ENCODE measurements around the gene ASTN2.

DNA sequence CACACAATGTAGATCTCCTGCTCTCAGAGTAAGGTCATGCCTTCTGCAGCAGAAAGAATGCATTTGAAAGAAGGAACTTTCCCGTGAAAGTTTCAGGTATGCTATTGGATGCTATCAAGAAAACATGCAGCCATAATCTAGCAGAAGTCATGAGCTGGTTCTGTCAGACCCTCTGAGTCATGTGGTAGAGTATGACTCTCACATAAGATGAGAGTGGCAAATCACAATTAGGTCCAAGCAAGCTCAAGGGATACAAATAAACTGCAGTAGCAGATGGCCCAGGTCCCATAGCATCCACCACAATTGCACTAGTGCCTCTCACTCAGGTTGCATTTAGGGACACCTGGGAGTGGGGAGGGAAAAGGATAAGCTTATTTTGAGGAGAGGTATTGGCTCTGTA is 292.8 kb downstream of the ASTN2 start:
- TF ChIP-seq POLR2A (IDR thresholded peaks at IDR 0.05), result no peak
- TF ChIP-seq, protein P1, sequence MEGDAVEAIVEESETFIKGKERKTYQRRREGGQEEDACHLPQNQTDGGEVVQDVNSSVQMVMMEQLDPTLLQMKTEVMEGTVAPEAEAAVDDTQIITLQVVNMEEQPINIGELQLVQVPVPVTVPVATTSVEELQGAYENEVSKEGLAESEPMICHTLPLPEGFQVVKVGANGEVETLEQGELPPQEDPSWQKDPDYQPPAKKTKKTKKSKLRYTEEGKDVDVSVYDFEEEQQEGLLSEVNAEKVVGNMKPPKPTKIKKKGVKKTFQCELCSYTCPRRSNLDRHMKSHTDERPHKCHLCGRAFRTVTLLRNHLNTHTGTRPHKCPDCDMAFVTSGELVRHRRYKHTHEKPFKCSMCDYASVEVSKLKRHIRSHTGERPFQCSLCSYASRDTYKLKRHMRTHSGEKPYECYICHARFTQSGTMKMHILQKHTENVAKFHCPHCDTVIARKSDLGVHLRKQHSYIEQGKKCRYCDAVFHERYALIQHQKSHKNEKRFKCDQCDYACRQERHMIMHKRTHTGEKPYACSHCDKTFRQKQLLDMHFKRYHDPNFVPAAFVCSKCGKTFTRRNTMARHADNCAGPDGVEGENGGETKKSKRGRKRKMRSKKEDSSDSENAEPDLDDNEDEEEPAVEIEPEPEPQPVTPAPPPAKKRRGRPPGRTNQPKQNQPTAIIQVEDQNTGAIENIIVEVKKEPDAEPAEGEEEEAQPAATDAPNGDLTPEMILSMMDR (IDR thresholded peaks at IDR 0.05), result no peak

All from sigmoid colon (tissue), 3 donors.